AG20443 (cell line): ENCODE results near the gene PIP5K1C.
"Not testable (repeated sequence)": the region's sequence is repeated elsewhere in the genome, so short reads cannot be mapped to it uniquely, and the experiment has no call there.

ENCODE experiments used
- DNase-seq: peaks from one replicate; pipeline ENCODE4 v3.0.0; 2012; ENCODE audit warnings: low spot score, mixed read lengths

The PIP5K1C gene

DNA sequence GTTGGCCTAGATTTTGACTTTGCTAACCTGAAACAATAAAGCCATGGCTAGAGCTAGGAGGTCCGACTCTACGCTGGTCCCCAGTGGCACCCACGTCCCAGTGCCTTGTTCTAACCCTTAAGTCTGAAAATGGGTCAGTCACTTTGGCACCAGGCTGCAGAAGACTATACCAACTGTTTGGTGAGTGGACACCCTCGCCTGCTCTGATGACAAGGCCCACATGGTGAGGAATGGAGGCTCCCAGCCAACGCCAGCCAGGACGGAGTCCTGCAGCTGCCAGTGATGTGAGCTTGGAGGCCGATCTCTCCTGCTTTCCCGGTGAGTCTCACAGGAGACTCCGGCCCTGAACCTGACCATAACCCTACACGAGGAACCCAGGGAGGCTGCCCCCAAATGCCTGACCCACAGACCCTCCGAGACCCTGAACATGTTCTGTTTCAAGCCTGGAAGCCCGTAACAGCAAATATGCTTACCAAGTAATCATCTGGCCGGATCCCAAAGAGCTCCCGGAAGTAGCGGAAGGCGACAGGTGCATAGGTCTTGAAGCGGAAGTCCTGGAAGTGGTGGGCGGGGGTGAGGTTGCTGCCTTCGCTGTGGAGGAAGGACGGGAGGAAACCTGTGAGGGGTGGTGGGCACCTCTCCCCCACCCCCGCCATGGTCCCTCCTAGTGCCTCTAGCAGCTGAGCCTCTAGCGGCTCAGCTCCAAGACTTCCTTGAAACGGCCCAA lies 39.6 kb downstream of the PIP5K1C start:
- no peak for DNase-seq

DNA sequence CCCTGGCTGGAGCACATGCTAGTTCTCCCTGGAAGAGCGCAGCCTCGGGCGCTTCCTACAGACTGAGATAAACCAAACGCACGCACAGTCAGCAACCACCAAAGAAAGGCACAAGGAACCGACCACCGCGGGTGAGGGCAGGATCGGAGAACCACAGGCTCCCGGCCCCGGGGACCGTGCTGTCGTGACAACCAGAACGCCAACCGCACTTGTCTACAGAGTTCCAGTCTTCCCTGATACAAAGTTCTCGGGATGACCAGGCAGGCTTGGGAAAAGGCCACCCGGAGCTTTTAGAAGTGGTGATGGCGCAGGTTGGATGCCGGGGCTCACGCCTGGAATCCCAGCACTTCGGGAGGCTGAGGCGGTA lies 40.5 kb downstream of the PIP5K1C start:
- no peak for DNase-seq

DNA sequence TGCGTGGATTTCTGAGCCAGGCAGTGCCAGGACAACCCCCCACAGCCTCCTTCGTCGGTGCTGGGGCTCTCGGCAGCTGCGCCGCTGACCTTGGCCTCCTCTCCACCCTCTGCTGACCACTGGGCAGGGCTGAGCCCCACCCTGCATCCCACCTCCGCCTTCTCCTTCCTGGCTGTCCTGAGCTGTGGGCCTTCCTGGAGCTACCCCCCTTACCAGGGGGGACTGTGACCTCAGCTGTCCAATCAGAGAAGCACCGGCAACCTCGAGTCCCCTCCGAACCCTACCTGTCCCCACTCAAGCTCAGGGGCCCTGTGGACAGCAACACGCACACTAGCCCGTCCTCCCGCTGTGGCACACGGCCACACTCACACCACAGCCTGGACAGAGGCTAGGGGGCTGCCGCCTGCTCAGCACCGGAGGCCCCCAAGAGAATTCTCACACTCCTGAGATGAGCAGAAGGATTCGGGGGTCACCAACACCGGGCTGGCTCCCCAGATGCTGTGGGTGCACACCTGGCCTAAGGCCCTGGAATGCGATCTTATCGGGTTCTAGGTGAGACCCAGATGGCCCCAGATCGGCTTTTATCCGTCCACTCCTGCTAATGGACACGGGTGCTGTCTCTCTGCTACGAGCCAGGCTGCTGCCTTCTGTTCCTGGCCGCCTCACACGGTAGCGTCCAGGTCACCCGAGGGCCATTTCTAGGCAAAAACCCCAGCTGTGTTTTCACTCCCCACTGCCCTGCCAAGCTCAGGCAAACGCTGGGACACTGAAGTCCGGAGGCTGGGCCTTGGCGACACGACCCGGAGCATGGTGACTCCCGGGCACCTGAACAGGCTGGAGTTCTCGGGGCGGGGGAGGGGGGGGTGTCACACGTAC lies 41.2 kb downstream of the PIP5K1C start:
- DNase-seq, result no peak

DNA sequence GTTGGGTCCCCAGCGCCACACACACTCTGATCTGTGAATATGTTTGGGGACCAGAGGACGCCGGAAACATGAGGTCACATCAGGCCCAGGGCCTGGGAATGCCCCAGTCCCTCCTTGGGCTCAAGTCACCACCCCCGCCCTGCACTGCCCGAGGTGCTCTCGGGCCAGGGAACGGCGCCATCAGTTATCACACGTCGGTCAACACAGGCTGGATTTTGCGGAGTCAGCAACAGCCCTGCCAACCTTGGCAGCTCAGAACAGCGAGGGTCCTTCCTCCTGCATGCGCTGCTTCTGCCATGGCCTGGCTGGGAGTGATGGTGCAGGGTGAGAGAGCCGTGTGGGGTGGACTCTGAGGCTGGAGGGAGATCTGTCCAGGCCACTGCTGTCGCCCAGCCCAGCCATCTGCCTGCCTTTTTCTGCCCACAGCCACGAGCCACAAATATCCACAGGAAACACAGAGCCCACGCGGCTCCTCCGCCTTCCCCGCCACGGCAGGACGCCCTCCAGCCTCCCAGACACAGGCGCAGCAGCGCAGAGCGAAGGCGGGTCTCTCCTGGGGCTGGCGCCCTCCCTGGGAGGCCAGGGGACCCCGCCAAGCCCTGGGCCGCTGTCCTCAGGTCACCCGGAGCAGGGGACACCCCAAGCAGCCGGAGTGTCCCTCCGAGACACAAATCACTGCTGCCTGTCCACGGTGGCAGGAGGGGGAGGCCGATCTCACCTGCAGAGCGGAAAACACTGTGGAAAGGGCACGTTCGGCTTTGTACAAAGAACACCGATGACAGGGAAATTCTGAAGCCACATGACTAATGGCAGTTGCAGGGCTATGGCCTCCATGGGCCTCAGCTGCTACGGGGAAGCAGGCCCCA lies 42.0 kb downstream of the PIP5K1C start:
- DNase-seq, result no peak

DNA sequence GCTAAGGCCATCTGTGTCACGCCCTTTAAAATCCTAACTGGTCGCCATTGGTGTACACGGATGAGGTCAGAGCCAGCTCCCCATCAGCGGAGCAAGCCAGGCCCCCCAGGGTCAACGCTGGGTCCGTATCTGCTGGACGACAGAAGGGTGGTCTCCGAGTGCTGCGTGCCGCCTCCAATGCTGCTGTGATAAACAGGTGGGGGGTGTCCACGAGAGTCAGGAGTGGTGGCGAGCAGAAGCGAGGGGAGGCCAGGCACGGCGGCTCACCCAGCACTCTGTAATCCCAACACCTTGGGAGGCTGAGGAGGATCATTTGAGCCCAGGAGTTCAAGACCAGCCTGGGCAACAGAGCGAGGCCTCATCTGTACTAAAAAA lies 42.9 kb downstream of the PIP5K1C start:
- no peak for DNase-seq

DNA sequence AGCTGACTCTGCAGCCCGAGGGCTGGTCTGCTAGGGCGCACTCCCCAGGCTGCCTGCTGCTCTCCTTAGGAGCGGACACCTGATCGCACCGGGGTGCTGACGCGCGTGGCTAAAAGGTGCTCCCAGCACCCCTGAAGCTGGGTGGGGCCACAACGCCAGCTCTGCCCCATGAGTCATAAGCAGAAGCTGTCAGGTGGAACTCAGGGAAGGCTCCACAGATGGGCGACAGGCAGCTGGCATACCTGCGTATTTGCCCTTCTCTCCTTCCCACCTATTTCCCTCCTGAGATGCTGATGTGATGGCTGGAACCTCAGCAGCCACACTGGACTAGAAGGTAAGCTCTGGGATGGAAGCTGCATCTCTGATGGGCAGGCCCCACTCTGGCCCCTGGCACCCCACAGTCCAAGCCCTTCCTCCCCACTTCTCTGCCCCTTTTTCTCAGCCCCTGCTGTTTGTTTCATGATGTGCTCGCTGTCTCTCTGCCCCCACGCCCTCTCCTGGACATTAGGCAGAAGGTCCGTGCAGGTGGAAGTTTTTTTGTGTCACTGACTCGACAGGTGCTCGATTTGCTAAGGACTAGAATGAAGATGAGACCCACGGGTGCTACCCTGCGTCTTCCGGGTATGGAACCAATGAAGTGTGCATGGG lies 43.4 kb downstream of the PIP5K1C start:
- DNase-seq, result no peak

DNA sequence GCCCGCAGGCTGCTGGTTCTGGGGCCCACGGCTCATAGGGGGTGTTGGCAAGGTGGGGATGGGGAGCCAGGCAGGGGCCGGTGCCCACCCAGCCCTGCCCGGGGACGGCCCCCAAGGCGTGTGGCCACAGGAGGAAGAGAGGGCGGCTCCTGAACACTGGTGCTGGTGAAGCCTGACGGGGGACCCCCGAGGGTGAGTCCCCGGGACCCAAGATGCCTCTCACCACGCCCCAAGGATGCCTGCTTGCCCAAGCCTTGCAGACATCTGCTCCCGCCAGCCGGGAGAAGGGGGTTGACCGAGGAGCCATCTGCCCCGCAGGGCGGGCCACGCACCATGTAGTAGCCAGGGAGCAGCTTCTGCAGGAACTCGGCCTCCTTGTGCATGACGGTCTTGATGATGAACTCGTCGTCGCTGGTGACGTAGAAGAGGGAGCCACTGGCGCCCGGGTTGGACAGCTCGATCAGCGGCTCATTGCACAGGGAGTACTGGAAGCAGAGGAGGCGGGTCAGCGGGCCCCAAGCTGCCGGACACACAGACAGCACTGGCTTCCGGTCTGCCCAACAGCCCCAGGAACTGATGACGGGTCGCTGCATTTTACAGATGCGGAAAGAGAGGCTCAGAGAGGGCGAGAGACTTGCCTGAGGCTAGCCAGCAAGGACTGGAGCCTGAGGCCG lies 44.1 kb downstream of the PIP5K1C start:
- DNase-seq, result no peak

DNA sequence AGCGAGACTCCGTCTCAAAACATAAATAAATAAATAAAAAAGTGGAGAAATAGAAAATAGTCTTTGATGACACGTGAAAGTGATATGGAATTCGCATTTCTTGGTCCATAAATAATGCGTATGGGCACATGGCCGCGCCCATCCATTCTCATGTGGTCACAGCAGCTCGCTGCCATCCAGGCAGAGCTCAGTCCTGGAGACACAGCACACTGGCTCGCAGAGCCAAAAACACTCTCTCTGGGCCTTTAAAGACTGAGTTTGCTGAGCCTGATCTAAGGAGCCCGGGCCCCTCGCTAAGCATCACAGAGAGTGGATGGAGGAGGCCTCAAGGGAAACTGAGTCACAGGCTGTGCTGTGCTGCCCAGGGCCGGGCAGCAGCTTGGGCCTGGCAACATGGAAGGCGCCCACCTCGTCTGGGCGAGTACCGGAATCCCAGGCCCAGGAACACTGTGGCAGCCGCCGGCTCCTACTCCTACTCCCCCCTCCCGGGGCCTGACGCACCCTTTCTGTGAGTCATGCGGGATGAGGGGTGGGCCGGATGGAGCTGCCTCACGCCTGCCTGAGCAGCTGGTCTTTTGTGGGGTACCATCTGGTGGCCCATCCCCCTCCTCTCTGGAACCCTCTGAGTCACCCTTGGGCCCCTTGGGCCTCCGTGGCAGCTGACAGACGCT lies 44.7 kb downstream of the PIP5K1C start:
- DNase-seq, result peak; percentile 95

DNA sequence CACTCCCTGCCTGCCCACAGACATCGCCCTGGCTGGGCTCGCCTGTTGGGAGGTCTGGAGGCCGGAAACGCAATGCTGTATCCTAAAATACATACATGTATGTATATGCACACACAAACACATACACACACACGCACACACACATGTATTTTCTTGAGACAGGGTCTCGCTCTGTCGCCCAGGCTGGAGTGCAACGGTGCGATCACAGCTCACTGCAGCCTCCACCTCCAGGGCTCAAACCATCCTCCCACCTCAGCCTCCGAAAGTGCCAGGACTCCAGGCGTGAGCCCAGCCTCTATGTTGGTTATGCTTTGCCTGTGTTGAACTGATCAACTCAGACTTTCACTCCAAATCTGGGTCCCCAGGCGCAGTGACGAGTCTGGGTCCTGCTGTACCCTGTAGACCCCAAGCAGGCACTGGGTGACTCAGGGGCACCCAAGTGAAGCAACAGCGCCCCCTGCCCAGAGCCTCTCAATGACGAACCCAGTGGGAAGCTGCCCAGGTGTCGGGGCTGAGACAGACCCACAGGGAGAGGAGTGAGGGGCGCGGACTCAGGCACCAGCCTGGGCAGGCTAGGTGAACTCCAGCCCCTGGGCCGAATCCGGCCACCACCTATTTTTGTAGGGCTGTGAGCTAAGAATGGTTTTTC lies 46.3 kb downstream of the PIP5K1C start:
- DNase-seq, result no peak

DNA sequence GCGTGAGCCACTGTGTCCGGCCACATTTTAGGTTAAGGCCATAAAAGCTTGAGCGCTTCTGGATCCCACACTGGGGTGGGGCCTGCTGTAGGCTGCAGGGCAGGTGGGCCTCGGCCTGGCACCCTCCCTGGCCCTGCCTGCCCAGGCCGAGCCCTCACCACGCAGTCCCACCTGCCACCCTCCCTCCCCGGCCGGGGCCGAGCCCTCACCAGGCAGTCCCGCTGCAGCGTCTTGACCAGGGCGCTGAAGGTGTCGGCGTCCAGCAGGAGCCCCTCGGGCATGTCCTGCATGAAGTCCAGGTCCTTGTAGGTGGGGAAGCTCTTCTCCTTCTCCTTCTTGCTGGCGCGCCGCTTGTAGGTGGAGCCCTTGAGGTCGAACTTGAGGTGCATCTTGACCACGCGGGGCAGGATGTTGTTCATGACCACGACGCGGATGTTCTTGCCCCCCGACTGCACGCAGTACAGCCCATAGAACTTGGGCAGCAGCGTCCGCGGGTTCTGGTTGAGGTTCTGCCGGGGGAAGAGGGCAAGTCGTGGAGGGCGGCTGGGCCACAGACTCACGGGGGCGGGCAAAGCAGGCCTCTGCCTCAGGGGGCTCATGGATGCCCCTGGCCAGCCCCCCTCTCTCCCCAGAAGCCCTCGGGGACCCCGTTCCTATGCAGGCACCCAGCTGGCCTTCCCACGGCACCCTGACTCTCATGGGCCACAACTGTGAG lies 47.0 kb downstream of the PIP5K1C start:
- DNase-seq, result no peak

DNA sequence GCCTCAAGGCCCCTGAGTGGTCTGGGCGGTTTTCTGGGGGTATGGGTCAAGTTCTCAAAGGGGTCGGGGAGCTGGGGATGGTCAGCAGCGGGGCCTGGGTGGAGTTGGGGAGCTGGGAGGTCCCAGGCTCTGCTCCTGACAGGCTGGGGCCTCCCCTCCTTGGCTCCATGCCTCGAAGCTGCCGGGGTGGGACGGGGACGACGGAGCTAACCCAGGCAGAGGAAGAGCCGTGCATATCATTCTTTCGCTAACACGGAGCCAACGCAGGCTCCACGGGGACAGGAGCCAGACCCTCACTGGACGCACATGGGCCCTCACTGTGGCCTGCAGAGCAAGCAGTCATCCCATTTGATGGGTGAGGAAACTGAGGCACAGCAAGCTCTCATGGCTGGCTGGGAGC lies 47.8 kb downstream of the PIP5K1C start:
- no peak for DNase-seq

DNA sequence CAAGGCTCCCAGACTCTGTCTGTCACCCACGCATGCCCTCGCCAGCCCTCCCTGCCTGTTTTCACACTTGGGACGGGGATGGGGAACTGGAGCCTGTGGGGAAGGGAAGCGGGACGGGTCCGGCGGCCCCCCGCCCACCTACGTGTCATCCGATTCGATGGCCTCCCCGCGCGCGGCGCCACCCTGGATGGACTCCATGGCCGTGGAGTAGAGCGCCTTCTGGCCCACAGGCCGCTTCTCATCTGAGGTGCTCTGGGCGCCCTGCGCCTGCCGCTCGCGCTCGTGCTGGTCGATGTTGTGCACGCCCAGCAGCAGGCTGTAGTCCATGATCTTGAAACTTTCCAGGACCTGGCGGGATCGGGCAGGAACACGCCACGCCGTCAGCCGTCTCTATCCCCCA lies 48.6 kb downstream of the PIP5K1C start:
- DNase-seq, result no peak

DNA sequence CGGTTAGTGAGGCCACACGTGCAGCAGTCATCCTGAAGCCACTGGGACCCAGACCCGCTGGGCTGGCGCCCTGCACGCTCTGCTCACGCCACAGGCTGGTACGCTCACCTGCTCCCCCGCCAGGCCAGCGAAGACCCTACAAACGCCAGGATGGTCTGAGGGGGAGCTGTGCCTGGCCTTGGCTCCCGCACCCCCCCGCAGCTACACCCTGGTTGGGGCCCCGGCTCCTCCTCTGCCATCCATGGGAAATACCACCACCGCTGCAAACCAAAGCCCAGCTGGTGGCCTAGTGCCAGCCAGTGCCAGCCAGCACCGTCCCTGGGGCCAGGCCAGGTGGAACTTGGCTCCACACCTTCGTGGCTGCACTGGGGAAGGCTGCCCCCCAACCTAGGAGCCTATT lies 50.4 kb downstream of the PIP5K1C start:
- DNase-seq, result no peak

DNA sequence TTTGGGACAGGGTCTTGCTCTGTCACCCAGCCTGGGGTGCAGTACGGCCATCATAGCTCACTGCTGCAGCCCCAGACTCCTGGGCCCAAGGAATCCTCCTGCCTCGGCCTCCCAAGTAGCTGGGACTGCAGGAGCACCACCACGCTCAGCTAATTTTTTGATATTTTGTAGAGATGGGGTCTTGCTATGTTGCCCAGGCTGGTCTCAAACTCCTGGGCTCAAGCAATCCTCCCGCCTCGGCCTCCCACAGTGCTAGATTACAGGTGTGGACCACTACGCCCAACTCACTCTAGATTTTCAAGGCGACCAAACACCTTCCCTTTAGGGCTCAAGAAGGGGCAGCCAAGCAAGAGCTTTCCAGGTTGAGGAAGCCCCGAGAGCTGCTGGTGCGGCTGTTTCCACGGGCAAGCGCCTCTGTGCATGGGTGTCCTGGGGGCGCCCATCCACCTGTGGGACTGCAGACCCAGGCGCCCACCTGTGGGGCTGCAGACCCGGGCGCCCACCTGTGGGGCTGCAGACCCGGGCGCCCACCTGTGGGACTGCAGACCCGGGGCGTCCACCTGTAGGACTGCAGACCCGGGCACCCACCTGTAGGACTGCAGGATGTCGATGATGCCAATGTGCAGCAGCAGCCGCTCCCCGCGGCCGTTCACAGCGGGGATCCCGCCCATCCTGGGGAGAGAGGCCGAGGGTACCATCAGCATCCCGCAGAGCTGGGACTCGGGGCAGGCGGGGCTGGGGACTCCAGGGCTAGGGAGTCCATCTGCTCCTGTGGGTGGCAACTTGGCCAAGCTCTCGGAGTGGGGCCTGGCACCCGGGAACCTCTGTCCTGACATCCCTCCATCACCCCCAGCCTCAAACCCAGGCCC lies 52.0 kb downstream of the PIP5K1C start:
- no peak for DNase-seq

DNA sequence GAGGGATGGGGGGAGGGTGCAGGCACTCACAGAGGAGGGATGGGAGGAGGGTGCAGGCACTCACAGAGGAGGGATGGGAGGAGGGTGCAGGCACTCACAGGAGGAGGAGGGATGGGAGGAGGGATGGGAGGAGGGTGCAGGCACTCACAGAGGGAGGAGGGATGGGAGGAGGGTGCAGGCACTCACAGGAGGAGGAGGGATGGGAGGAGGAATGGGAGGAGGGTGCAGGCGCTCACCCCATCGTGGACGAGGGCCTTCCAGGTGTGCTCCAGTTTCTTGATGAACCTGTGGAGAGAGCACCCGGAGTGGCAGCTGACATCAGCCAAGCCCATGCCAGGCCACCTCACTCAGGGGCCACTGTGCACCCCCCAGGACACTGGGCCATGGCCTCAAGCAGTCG lies 53.2 kb downstream of the PIP5K1C start:
- not testable (repeated sequence) for DNase-seq

DNA sequence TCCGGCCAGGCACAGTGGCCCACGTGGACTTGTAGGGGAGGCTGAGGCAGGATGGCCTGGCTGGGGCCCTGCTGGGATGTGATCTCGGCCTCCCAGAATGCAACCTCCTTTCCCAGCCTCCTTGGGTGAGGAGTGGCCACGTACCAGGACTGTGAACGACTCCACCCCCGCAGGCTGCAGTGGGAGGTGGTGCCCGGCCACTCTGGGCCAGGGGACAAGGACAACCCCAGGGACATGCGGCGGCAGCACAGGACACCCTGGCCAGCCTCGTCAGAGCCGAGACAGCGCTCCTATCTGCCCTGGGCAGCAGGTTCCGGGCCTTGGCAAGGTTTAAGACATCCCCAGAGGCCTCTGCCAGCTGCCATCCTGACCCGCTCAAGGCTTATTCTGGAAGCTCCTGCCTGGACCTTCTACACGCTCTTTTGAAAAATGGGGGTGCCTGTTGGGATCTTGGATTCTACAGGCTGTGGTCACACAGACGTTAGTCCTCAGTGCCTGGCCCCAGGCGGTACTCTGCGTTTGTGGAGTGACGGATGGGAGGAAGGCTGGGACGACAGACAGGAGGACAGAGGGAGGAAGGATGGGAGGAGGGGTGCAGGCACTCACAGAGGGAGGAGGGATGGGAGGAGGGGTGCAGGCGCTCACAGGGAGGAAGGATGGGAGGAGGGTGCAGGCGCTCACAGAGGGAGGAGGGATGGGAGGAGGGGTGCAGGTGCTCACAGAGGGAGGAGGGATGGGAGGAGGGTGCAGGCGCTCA lies 53.8 kb downstream of the PIP5K1C start:
- no peak for DNase-seq

DNA sequence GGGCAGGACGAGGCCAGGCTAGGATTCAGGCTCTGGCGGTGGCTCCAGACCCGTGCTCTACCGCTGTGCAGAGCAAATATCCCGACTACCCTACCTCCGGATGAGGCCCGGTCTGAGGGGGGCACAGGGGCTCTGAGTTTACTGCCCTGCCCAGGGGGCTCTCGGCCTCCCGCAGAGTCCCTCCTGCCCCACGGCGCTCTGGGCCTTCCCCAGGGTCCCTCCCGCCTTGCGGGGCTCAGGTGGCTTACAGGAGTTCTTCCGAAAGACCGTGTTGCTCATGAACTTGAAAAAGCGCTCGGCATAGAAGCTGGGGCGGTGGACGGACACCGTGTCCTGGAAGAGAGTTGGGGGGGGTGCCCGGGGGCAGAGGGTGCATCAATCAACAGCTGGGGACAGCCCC lies 54.5 kb downstream of the PIP5K1C start:
- DNase-seq, result no peak

DNA sequence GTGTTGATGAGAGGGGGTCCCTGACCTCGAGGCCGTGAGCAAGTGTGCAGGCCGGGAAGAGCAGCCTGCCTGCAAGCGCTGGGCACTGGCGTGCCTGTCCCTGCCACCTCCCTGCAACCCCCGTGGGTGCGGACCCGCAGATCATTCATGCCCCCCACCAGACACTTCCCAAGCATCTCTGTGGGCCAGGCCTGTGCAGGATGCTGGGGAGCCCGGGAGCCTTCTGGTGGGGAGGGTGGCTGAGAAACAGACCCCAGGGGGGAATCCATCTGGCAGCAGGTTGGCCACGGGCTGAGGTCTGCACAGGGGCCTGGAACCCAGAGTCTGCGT lies 55.2 kb downstream of the PIP5K1C start:
- no peak for DNase-seq
